Middle frontal gyrus (tissue), 1 donor: ENCODE results near the gene LARP4B.

ENCODE experiments used
- DNase-seq: peaks from one replicate; pipeline ENCODE4 v3.0.0-alpha.2; 2015; ENCODE audit warnings: low spot score; ENCODE audit errors: extremely low spot score

The LARP4B gene

GRCh38 chr10:870564-871166 lies 60.8 kb downstream of the LARP4B start:
- DNase-seq, result no peak

- no peak for DNase-seq
These were observed 62.3 kb downstream of the LARP4B start for GRCh38 chr10:869171-869570.

- no peak for DNase-seq
These were observed 63.7 kb downstream of the LARP4B start for GRCh38 chr10:867807-868206.

GRCh38 chr10:866577-866941 lies 64.9 kb downstream of the LARP4B start:
- DNase-seq, result no peak

GRCh38 chr10:865924-866576 lies 65.5 kb downstream of the LARP4B start:
- DNase-seq, result no peak

- DNase-seq, result no peak
These were observed 66.2 kb downstream of the LARP4B start for GRCh38 chr10:865257-865656.

- no peak for DNase-seq
These were observed 71.0 kb downstream of the LARP4B start for GRCh38 chr10:860519-860918.

GRCh38 chr10:856416-857157 lies 74.9 kb downstream of the LARP4B start:
- DNase-seq, result no peak

- DNase-seq, result no peak
These were observed 75.8 kb downstream of the LARP4B start for GRCh38 chr10:855671-856070.

GRCh38 chr10:855079-855478 lies 76.4 kb downstream of the LARP4B start:
- DNase-seq, result no peak

- no peak for DNase-seq
These were observed 78.5 kb downstream of the LARP4B start for GRCh38 chr10:853017-853416.

GRCh38 chr10:852386-852785 lies 79.1 kb downstream of the LARP4B start:
- DNase-seq, result no peak

- DNase-seq, result no peak
These were observed 79.6 kb downstream of the LARP4B start for GRCh38 chr10:851901-852300.

- DNase-seq, result no peak
These were observed 81.4 kb downstream of the LARP4B start for GRCh38 chr10:850093-850492.

- no peak for DNase-seq
These were observed 83.6 kb downstream of the LARP4B start for GRCh38 chr10:847868-848267.

- DNase-seq, result no peak
These were observed 85.3 kb downstream of the LARP4B start for GRCh38 chr10:846126-846685.

GRCh38 chr10:845526-845925 lies 86.0 kb downstream of the LARP4B start:
- DNase-seq, result no peak

GRCh38 chr10:844552-844951 lies 87.0 kb downstream of the LARP4B start:
- DNase-seq, result no peak

GRCh38 chr10:843703-844102 lies 87.8 kb downstream of the LARP4B start:
- no peak for DNase-seq

- DNase-seq, result no peak
These were observed 88.7 kb downstream of the LARP4B start for GRCh38 chr10:842795-843194.

- DNase-seq, result no peak
These were observed 90.0 kb downstream of the LARP4B start for GRCh38 chr10:841535-841934.

GRCh38 chr10:839550-840205 lies 91.8 kb downstream of the LARP4B start:
- DNase-seq, result no peak
